Progenitor cell of endocrine pancreas (in vitro differentiated cells): ENCODE results near the gene FNBP1. TPM values are rescaled to one million over a fixed set of nuclear protein-coding genes. Genes with fewer than 3 reads are reported as not detected.

Experiments
- DNase-seq: peaks from one replicate; pipeline ENCODE4 v3.0.0; 2021; ENCODE audit warnings: low spot score; ENCODE audit not compliant: unreplicated experiment
- H3K27ac Mint-ChIP-seq: 2 replicates; pipeline ENCODE4 v1.8.0; 2021; ENCODE audit warnings: mild to moderate bottlenecking, moderate library complexity, mixed read lengths
- H3K27me3 Mint-ChIP-seq: 2 replicates; pipeline ENCODE4 v1.8.0; 2021; ENCODE audit warnings: mixed read lengths
- H3K36me3 Mint-ChIP-seq: 2 replicates; pipeline ENCODE4 v1.8.0; 2022; ENCODE audit warnings: mixed read lengths; ENCODE audit not compliant: insufficient read depth
- H3K4me1 Mint-ChIP-seq: 2 replicates; pipeline ENCODE4 v1.8.0; 2021; ENCODE audit warnings: low read depth, mixed read lengths
- H3K4me3 Mint-ChIP-seq: 2 replicates; pipeline ENCODE4 v1.8.0; 2021; ENCODE audit warnings: low read depth, mild to moderate bottlenecking, moderate library complexity, mixed read lengths
- H3K9me3 Mint-ChIP-seq: 2 replicates; pipeline ENCODE4 v1.8.0; 2021; ENCODE audit warnings: low read depth, mixed read lengths
- CTCF ChIP-seq: fragments of 200-600 bp; sonication (generic); IDR thresholded peaks from one replicate; pipeline ENCODE4 v1.5.0; 2021; ENCODE audit warnings: antibody characterized with exemption, mild to moderate bottlenecking; ENCODE audit not compliant: unreplicated experiment
- total RNA-seq: library from RNA; stranded (reverse); gene quantifications from 2 replicates; pipeline ENCODE4 v1.2.1, GENCODE V29; 2021

Gene FNBP1
- total RNA-seq, 1 donor from 2014 or later = 44.1 TPM

GRCh38 chr9:129964901-129965734, 77.9 kb downstream of the FNBP1 start:
- Mint-ChIP-seq H3K4me1 (peaks cover 26% of the 10 kb centered on the region), H3K36me3 (peaks cover 8% of the 10 kb centered on the region), H3K9me3 (no peaks in the 10 kb centered on the region), H3K4me3 (no peak overlapping the region), H3K27ac (peak overlapping the region; percentile 77), H3K27me3 (no peaks in the 10 kb centered on the region)
- no peak for TF ChIP-seq CTCF
- DNase-seq = no peak

GRCh38 chr9:129962889-129963703, 79.9 kb downstream of the FNBP1 start:
- Mint-ChIP-seq H3K27ac (peak overlapping the region; percentile 43), H3K4me1 (peaks cover 21% of the 10 kb centered on the region), H3K36me3 (peaks cover 10% of the 10 kb centered on the region), H3K27me3 (no peaks in the 10 kb centered on the region), H3K9me3 (no peaks in the 10 kb centered on the region), H3K4me3 (no peak overlapping the region)
- no peak for DNase-seq
- no peak for TF ChIP-seq CTCF

- Mint-ChIP-seq H3K36me3 (peaks cover 12% of the 10 kb centered on the region), H3K27ac (peak overlapping the region; percentile 43), H3K27me3 (no peaks in the 10 kb centered on the region), H3K4me3 (no peak overlapping the region), H3K4me1 (peaks cover 21% of the 10 kb centered on the region), H3K9me3 (no peaks in the 10 kb centered on the region)
- no peak for DNase-seq
- no peak for TF ChIP-seq CTCF
Measured at GRCh38 chr9:129962451-129962864, 80.5 kb downstream of the FNBP1 start.

- no peak for DNase-seq
- no peak for TF ChIP-seq CTCF
- peaks cover 12% of the 10 kb centered on the region for H3K4me1 Mint-ChIP-seq
- H3K4me3 Mint-ChIP-seq = no peak overlapping the region
- no peak overlapping the region for H3K27ac Mint-ChIP-seq
- H3K9me3 Mint-ChIP-seq = no peaks in the 10 kb centered on the region
- H3K36me3 Mint-ChIP-seq = peaks cover 15% of the 10 kb centered on the region
- no peaks in the 10 kb centered on the region for H3K27me3 Mint-ChIP-seq
Measured at GRCh38 chr9:129958796-129959195, 84.2 kb downstream of the FNBP1 start.

GRCh38 chr9:129954868-129955550, 88.0 kb downstream of the FNBP1 start:
- Mint-ChIP-seq H3K4me3 (no peak overlapping the region), H3K9me3 (no peaks in the 10 kb centered on the region), H3K36me3 (peaks cover 12% of the 10 kb centered on the region), H3K4me1 (peaks cover 2% of the 10 kb centered on the region), H3K27me3 (no peaks in the 10 kb centered on the region), H3K27ac (no peak overlapping the region)
- no peak for TF ChIP-seq CTCF
- DNase-seq = no peak
